COLO668 (cell line): ENCODE measurements around the gene CTSL.
A peak's percentile ranks its signal among the peaks of the same experiment; 100 is the strongest.

Experiments used
- DNase-seq: peaks from one replicate; lab custom pipeline; 2025; ENCODE audit not compliant: unreplicated experiment; lab: John Stamatoyannopoulos, UW

The CTSL gene

DNA sequence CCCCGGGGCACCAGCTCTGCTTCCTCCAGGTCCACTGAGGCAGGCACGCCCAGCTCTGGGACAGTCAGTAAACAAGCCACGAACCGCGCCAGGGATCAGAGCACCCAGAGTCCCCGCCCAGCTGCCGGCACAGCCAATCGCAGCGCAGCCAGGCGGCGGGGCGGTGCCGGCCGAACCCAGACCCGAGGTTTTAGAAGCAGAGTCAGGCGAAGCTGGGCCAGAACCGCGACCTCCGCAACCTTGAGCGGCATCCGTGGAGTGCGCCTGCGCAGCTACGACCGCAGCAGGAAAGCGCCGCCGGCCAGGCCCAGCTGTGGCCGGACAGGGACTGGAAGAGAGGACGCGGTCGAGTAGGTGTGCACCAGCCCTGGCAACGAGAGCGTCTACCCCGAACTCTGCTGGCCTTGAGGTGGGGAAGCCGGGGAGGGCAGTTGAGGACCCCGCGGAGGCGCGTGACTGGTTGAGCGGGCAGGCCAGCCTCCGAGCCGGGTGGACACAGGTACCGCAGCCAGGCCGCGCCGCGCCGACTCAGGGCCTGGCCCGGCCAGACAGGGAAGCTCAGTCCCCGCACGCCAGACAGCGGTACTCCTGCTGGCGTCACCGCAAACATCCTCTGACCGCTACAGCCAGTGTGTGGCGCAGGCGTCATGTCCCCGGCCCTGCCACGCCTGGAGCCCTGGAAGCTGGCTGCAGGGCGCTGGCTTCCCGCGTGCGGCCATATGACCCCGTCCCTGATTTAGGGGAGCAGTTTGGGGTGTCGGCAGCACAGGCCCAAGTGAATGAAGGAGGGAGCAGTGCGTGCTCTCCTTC is at the start of gene CTSL:
CTSL (plus strand) TSS at position 220 of the 810 bp plus-strand sequence. CDS start 1,485 bp downstream, outside the sequence.
- DNase-seq: peak; percentile 66

DNA sequence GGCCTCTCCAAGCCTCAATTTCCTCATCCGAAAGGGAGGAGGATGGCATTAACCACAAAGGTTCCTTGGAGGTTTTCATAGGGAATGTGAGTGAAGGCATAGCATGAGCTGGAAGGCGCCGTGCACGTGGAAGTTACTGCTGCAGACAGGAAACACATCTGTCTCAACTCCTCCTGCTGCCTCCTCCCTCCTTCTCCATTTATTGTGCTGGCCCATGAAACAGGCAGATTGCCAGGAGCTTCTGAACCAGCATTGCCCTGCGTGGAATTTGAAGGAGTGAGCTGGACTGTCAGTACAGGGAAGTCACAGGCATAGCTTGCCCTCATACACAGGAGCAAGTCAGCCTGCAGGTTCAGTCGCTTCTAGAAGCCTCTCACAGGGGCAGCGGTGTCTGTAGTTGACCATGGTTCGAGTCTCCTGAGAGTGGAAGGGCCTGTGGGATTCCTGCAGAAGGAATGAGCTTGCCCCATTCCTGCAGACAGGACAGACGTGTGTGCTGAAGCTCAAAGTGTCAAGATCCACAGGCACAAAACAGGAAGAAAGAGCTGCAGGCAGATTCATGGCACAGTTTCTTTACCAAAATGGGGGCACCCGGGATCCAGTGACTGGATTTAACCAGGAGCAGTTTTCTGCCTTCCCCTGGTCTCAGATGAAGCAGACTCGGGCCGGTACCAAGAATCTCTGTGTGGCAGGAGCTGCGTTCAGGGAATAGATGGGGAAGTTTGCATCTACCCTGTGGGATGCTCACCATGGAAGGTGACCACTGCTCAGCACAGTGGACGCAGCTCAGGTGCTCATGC is 48.7 kb upstream of the CTSL start:
- DNase-seq: no peak

DNA sequence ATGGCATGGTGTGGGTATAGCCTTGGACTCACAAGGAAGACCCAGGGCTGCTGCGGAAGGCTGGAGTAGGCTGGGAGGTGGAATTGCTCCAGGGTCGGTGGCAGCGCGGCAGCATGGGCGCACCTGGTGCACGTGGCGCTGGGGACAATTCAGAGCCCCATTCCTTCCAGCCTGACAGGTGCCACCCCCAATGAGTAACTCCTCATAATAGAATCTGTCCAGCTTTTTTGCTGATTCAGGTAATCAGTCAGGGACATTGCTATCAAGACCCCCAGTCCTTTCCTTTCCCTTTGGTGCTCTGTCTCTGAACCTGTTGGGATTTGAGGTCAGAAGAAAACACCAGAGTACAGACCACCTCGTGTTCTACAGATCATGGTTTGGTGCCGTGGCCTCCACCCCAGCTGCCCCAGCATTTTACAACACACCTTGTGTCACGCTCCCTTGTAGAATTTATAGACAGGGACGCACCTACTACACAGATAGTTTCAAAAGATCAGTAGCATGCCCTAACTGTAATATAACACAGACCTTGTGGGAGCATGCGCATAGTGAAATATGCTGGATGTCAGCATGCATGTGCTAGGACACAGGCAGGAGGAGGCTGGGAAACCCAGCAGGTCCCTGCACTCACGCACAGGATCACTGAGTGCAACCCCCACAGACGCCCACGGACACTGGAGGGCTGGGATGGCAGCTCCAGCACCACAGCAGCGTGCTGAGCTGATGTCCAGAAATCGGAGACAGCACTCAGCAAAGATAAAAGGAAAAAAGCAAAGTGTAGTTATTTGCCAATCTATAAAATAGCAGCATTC is 47.9 kb upstream of the CTSL start:
- DNase-seq: no peak

DNA sequence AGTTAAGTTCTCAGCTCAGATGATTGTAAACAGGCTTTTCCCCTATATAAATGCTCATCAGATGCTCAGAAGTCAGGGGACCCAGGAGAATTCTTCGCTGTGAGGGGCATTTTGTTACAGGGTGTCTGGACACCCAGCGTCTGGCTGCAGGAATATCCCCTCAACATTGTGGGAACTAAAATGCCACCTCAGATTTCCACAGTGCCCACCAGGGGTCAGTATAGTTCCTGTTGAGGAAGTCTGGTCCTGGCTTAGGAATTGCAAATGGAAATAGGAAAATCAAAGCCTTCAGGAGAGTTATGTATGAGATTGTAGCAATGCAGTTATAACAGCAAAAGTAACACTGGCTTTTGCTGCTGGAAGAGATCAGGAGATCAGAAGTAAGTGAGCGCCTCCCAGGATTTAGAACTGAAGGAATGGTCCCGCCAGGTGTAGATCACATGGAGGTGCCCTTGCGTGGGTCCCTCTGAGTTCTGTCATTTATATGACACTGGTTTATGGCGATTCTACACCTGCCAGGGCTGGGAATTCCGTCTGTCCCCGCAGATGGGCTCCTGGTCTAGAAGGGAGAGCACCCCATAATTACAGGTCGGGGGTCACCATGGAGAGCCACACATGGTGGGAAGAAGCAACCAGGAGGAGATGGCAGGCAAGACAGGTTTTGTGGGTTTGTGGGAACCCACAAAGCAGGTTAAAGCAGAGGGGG is 47.1 kb upstream of the CTSL start:
- peak; percentile 35 for DNase-seq

DNA sequence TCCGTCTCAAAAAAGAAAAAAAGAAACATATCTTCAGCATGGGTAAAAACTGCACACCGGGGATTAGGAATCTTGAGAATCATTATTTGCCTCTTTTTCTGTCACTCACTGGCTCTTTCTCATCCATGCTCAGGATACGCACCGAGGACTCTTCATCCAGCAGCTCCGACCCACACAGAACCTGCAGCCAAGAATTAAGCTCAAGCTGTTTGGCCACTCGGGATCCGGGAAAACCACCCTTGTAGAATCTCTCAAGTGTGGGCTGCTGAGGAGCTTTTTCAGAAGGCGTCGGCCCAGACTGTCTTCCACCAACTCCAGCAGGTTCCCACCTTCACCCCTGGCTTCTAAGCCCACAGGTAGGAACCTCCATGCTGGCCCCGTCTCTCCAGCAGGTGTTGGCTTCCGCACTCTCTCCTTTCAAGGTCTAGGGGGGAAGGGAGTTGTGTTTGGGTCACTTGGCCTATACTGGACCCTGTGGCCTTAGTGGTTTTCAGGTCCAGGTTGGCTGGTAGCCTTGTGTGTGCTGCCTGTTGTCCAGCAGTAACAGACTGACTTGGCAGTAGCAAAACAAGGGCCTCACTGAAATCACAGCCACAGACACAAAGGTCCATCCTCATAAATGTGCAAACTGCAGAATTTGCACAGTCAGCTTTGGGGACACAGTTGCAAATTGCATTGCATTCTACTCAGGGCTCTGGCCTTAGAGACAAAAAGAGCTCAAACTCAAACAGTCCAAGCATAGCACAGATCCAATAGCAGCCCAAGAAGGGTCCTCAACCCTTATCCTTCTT is 44.5 kb upstream of the CTSL start:
- DNase-seq: no peak

DNA sequence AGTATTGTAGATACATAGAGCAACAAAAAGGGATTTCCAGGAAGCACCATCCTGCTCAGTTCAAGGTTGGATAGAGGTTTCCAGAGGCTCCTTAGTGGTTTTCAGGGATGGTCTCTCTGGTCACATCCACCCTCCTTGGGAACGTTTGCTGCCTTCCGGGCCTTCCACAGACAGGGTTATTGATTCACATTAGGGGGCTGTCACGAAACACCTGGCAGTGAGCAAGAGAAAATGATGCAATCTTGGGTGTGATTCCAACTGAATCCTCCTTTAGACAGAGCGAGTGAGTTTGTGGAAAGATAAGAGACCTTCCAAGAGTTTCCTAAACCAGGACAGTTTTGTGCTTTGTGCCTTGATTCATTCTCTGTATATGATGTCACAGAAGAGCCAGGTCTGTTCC is 43.8 kb upstream of the CTSL start:
- DNase-seq: no peak

DNA sequence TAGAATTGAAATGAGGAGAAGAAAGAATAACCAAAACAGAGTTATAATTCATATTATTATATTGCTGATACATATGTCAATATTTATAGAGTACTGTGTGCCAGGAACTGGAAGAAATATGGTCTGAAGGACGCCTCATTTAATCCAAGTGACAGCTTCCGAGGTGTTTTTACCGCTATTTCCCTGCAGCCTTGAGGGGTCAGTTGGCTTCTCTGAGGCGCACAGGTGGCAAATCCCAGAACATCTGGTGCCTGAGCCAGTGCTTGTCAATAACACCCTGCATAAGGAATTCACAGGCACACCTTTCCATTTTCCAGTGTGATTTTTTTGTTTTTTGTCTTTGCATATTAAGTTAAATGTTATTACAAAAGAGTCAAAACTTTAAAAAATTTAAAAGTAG is 43.3 kb upstream of the CTSL start:
- no peak for DNase-seq

DNA sequence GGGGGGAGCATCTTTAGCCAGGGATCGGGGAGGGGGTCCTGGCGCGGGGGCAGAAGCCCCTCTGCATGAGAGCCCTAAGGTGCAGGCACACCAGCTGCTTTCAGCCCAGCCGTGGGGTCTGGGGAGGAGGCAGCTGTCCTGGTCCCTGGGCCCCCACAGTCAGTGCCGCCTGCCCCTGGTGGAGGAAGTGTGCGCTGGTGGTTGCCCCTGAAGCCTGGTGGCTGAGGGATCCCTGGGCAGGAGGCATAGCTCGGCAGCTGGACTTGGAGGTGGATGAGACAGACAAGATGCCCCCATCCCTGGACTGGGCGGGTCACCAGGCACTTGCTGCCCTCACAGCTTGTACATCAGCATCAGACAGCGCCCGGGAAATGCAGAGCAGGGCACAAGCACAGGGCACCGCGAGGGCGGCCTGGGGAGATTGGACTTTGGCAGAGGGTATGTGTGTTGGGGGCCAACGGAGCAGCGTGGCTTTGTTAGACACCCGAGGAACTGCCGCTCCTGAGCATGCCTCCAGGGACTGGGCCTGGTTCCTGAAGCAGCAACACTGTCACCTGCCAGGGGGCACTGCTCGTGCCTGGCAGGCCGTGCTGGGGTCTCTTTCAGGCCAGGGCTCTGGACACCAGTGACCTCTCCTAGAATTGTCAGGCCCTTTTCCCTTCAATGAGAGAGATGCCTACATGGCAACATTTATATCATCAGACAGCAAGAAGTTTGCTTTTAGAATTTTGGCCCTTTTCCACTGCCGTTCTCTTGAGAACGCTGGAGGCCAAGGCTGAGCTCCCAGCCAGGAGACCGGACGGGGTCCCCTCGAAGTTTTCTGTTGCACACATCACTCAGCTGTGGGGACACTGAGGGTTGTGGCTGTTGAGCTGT is 41.9 kb upstream of the CTSL start:
- no peak for DNase-seq

DNA sequence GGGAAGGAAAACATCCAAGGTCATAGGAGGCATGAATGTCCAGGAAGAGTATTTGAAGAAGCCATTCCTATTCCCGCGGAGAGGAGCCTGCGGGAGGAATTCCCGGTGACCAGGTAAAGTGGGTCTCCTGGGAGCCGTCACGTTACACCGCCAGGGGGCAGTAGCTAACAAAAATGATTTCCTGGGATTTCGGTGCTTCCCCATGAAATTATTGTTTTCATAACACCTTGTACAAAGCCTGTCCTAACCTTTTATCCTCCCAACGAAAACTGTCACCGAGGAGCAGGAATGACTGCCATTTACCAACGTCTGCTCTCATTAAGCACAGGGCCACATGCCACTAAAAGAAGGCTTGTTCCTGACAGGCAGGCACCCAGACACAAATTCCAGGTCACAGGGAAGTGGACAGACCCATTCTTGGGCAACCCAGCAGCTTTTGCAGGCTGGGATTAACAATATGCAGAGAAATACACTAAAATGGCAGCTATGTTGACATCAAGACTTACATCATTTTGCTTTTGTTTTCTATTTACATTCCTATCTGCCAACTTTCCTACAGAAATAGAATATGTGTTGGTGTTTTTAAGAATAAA is 41.2 kb upstream of the CTSL start:
- DNase-seq: peak; percentile 13

DNA sequence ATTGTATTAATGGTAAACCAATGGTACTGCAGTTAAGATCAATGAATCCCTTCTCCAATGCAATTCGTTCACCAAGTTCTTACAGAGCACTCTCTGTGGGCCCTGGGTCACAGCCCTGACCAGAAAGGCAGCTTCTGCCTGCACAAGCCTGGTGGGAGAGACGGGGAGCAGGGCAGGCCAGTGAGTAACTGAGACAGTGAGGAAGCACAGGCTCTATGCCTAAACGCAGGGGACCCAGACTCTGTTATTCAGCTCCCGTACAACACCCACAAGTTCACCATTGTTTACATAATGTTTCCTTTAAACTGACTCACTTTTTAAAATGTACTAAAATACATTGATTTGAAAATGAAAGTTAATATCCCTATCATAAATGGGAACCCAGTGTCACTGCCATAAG is 40.5 kb upstream of the CTSL start:
- DNase-seq: no peak

DNA sequence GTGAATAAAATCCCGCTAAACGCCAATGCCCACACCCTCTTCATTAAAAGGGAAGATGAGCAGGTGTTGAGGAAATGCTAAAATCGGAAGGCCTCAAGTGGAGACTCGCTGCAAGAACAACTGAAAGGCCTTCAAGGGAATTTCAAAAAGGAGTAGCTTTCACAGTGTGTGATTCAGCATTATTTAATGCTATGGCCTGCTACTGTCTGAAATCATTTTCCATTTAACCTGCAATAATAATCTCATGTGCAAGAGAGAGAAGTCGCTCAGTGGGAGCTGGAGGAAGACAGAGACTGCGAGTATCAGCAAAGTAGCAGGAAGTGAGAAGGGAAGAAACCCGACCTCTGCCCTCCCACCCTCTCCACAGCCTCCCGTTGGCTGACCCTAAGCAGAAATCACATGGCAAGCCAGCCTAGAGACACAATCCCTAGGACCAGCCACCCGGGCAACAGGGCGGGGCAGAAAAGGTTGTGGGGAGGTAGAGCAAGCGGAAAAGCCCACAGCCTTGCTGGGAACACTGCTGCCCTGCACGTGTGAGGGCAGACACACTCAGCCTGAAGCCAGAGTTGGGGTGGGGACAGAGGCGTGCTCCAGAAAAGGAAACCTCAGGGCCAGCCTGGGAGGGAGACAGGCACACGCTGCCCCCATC is 39.9 kb upstream of the CTSL start:
- DNase-seq: no peak

DNA sequence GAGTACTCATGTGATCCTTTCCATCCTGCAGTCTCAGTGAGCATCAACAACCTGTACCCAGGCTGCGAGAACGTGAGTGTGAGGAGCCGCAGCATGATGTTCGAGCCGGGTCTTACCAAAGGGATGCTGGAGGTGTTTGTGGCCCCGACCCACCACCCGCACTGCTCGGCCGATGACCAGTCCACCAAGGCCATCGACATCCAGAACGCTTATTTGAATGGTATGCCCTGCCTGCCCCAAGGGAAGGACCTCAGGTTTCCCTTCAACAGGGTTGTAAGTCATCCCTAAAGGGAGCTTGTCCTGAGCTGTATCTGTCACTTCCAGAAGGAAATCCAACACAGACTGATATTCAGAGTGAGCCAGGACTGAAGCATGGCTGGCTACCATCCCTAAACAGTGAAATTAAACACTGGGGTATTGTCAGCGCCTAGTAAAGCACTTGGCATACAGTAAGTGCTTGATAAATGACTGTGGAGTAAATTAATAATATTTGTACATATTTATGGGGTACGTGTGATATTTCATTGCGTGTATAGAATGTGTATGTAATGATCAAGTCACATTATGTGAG is 39.3 kb upstream of the CTSL start:
- DNase-seq: no peak

DNA sequence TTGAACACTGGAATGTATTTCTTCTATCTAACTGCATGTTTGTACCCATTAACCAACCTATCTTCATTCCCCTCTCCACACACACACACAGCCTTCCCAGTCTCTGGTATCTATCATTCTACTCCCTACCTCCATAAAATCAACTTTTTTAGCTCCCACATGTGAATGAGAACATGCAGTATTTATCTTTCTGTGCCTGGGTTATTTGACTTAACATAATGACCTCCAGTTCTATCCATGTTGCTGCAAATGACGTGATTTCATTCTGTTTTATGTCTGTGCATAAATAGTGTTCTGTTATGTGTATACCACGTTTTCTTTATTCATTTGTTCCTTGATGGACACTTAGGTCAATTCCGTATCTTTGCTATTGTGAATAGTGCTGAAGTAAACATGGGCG is 38.7 kb upstream of the CTSL start:
- DNase-seq: no peak

DNA sequence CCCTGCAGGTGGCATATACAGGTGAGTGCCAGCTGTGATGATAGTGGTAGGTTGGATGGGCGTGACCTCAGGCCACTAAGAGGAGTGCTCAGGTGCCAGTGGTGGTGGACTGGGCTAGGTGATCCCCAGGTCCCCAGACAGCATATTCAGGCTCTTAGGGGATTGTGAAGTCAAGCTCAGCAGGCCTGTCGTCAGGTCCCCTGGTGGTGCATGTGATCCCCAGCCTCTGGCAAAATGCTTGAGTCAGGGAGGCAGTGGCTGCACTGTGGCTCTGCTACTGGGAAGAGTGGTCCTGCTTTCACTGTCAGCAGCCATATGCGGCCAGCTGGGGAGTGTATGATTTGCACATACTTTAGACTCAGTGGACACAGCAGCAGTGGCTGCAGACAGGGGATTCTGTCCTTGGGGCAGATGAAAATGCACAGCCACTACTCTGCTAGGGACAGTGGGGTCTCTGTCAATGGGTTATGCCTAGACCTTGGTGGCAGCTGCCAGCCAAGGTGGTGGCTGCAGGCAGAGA is 31.6 kb upstream of the CTSL start:
- DNase-seq: no peak

DNA sequence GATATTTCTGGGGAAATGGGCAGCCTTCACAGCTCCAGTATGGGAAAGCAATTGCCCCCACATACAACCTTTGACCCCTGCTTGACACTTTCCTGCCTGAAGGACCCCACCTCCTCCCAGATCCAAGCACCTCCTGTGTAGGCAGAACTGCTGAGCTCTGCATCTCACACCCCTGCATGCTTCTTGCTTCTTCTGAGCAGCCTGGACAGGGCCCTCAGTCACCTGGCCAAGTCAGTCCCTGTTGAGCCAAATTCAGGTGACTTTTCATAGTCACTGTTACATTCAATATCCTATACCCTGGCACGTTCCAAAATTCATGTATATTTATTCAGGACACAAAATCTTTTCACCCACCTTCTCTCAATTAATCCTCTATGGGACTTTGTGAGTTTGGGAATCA is 30.4 kb upstream of the CTSL start:
- no peak for DNase-seq

DNA sequence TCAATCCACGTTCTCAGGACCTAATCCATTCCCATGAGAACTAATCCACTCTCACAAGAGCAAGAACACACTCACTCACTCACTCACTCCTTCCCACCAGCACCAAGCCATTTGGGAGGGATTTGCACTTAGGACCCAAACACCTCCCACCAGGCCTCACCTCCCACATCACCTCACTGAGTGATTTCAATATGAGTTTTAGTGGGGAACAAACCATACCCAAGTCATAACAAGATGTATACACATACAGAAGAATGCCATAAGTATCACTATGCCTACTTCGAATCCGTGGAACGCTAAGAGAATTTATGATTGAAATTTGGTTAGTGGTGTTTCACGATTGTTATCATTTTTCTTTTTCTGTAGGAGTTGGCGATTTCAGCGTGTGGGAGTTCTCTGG is 29.3 kb upstream of the CTSL start:
- no peak for DNase-seq

DNA sequence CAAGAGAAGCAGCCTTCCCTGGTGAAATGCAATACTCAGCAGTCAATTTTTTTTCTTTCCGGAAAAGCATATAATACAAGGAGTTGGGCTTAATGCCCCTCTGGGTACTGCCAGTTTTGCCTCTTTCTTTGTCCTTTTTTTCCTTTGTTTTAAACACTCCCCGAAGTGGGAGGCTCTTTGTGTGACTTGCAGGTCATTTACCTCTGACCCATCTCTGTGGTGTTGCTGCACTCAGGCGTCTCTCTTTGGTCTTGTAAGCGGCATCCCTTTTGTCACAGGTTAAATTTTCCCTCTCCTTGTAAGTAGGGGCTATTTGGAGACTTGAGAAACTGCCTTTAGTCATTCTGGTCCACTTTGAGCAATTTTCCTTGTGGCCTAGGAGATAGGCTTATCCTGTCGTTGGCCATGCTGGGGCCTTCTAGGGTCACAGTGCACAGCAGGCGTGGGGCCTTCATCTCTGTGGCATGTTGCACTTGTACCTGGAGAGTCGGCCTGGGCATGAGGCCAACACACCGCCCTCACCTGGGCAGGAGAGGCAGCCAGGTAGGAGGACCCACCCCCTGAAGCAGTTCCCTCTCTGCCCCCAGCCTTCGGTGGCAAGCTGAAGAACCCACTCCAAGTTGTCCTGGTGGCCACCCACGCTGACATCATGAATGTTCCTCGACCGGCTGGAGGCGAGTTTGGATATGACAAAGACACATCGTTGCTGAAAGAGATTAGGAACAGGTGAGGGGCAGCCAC is 27.7 kb upstream of the CTSL start:
- DNase-seq: no peak
